Tibial nerve (tissue), 4 donors: Measurements from ENCODE around the gene SLC38A1. TPM values are rescaled to one million over a fixed set of nuclear protein-coding genes. Genes with fewer than 3 reads are reported as not detected.

ENCODE experiments used
- DNase-seq, 2 donors: peaks; one replicate each; pipeline ENCODE4 v3.0.0-alpha.2; 2019; ENCODE audit warnings: low spot score in 2 of 2
- H3K27ac ChIP-seq, 4 donors: fragments of 200-600 bp; sonication (generic) in 3 of 4; one replicate each; pipeline ENCODE4 v1.5.1; 2017 to 2019; ENCODE audit warnings: mild to moderate bottlenecking in 1 of 4
- H3K27me3 ChIP-seq, 2 donors: fragments of 200-600 bp; sonication (generic) in 1 of 2; one replicate each; pipeline versions ENCODE4 v1.5.1 to v1.6.0; 2017 to 2019
- H3K36me3 ChIP-seq, 3 donors: fragments of 200-600 bp; sonication (generic); one replicate each; pipeline ENCODE4 v1.5.1; 2018 to 2019
- H3K4me1 ChIP-seq, 4 donors: fragments of 200-600 bp; sonication (generic) in 3 of 4; one replicate each; pipeline ENCODE4 v1.5.1; 2017 to 2019
- H3K4me3 ChIP-seq, 4 donors: fragments of 200-600 bp; sonication (generic) in 3 of 4; one replicate each; pipeline ENCODE4 v1.5.1; 2017 to 2019; ENCODE audit warnings: mild to moderate bottlenecking in 1 of 4, moderate library complexity in 1 of 4
- H3K9me3 ChIP-seq, 4 donors: fragments of 200-600 bp; sonication (generic) in 3 of 4; one replicate each; pipeline ENCODE4 v1.5.1; 2017 to 2019
- EP300 ChIP-seq, 2 donors: sonication (generic); formaldehyde crosslinking; IDR thresholded peaks; one replicate each; pipeline ENCODE4 v1.6.1; 2017; ENCODE audit warnings: antibody characterized with exemption in 2 of 2, mild to moderate bottlenecking in 1 of 2
- POLR2A ChIP-seq, 2 donors: fragments of 450-650 bp; IDR thresholded peaks; one replicate each; pipeline ENCODE4 v1.6.1; 2017; ENCODE audit warnings: antibody characterized with exemption in 2 of 2, mild to moderate bottlenecking in 2 of 2, moderate library complexity in 2 of 2
- WGBS, 2 donors: methylation state at CpG; one replicate each; pipeline ENCODE4 v1.1.5; 2018; 5-methylcytosine and 5-hydroxymethylcytosine counted together
- total RNA-seq, 4 donors: library from RNA; depleted of rRNA; stranded (reverse); fragments of >200 nt; gene quantifications; one replicate each; pipeline ENCODE4 v1.1.0, GENCODE V29; 2016
- TF ChIP-seq, protein P1 (sequence below), 5 experiments: fragments of 200-600 bp in 3 of 5; fragments of 450-650 bp in 2 of 5; sonication (generic) in 3 of 5; IDR thresholded peaks; one replicate each; pipeline ENCODE4 v1.5.1; 2016 to 2019; ENCODE audit warnings: antibody characterized with exemption in 5 of 5, mild to moderate bottlenecking in 3 of 5, moderate library complexity in 2 of 5

The SLC38A1 gene
- total RNA-seq, 4 donors from 2014 or later: 7.0 to 11.8 (median 9.5) TPM

DNA sequence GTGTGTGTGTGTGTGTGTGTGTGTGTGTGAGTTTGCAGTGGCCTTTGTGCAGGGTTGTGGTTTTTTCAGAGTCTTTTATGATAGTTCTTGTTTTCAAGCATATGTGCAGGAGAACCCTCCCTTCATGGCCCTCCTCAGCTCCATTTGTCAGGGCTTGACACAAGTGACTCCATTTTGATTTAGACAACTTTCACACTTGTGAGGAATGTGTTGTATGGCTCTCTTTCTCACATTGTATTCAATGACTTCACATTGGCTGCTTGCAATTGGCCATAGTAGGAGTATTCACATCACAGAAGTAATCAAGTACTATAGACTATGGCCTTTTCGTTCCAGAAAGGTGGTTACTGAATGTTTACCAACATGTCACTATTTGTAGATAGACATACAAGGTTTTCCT lies 133.1 kb downstream of the SLC38A1 start:
- H3K9me3 ChIP-seq: no peaks in the 10 kb centered on the region
- no peaks in the 10 kb centered on the region for H3K36me3 ChIP-seq
- H3K27ac ChIP-seq: no peak overlapping the region
- no peak for TF ChIP-seq EP300 (IDR thresholded peaks at IDR 0.05)
- TF ChIP-seq POLR2A (IDR thresholded peaks at IDR 0.05): no peak
- TF ChIP-seq, protein P1, sequence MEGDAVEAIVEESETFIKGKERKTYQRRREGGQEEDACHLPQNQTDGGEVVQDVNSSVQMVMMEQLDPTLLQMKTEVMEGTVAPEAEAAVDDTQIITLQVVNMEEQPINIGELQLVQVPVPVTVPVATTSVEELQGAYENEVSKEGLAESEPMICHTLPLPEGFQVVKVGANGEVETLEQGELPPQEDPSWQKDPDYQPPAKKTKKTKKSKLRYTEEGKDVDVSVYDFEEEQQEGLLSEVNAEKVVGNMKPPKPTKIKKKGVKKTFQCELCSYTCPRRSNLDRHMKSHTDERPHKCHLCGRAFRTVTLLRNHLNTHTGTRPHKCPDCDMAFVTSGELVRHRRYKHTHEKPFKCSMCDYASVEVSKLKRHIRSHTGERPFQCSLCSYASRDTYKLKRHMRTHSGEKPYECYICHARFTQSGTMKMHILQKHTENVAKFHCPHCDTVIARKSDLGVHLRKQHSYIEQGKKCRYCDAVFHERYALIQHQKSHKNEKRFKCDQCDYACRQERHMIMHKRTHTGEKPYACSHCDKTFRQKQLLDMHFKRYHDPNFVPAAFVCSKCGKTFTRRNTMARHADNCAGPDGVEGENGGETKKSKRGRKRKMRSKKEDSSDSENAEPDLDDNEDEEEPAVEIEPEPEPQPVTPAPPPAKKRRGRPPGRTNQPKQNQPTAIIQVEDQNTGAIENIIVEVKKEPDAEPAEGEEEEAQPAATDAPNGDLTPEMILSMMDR (IDR thresholded peaks at IDR 0.05): no peak
- 96 to 100% methylated on average over 1 of the region's 1 CpG for WGBS, 2 donors
- no peaks in the 10 kb centered on the region for H3K4me1 ChIP-seq
- no peak for DNase-seq
- no peak overlapping the region for H3K4me3 ChIP-seq
- H3K27me3 ChIP-seq: no peaks in the 10 kb centered on the region

DNA sequence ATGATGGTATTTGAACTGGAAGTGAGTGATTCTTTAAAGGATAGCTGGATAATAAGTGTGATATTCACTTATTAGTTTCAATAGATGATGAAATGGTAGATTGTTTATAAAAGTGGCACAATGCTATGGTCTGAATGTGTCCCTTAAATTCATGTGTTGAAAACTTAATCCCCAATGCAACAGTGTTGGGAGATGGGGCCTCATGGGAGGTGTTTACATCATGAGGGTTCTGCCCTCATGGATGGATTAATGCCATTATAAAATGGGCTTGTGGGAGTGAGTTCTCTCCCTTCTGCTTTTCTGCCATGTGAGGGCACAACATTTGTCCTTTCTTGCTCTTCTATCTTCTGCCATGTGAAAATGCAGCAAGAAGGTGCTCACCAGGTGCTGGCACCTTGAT lies 134.0 kb downstream of the SLC38A1 start:
- Histone ChIP-seq H3K27me3 (no peaks in the 10 kb centered on the region), H3K4me1 (no peaks in the 10 kb centered on the region), H3K36me3 (no peaks in the 10 kb centered on the region), H3K27ac (no peak overlapping the region), H3K9me3 (no peaks in the 10 kb centered on the region), H3K4me3 (no peak overlapping the region)
- no peak for DNase-seq
- TF ChIP-seq EP300 (IDR thresholded peaks at IDR 0.05) (no peak), POLR2A (IDR thresholded peaks at IDR 0.05) (no peak)
- TF ChIP-seq, protein P1 (IDR thresholded peaks at IDR 0.05): no peak

DNA sequence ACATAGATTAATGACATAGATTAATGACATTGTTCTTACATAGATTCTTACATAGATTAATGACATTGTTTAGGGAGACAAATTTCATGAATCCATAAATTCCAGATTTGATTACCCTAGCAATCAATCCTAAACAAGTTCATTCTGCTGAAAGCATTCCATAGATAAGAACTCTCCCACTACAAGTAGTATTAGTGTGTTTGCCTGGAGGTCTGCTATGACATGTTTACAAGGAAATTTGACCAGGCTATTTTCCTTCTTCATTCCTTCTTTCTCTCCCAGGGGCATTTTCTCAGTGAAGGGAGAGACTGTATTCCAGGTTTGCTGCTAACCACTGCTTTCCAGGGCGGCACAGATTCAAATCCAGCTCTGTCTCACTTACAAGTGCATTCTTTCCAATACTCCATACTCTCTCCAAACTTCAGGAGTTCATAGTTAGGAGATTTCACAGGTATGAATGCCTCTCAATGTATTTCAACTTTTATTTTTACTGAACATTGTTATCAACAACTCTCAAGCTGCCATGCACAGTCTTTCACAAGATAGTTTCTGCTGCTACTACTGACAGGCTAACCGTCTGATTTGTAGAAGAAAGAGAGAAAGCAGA lies 134.5 kb downstream of the SLC38A1 start:
- Histone ChIP-seq H3K4me1 (no peaks in the 10 kb centered on the region), H3K27me3 (no peaks in the 10 kb centered on the region), H3K9me3 (no peaks in the 10 kb centered on the region), H3K27ac (no peak overlapping the region), H3K4me3 (no peak overlapping the region), H3K36me3 (no peaks in the 10 kb centered on the region)
- no peak for TF ChIP-seq POLR2A (IDR thresholded peaks at IDR 0.05)
- TF ChIP-seq EP300 (IDR thresholded peaks at IDR 0.05): no peak
- TF ChIP-seq, protein P1 (IDR thresholded peaks at IDR 0.05): no peak
- 77 to 79% methylated on average over 2 of the region's 2 CpGs for WGBS, 2 donors
- DNase-seq: no peak

DNA sequence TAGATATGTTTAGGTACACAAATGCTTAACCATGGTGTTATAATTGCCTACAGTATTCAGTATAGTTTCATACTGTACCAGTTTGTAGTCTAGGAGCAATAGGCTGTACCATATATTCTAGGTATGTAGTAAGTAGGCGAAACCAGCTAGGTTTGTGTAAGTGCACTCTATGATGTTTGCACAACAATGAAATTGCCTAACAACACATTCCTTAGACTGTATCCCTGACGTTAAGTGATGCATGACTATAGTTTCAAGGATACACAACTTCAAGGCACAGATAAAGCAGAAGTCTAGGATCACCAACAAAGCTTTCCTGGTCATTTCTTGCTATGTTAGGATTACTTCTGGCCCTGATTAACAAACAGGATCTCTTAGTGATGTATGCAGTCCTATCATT lies 135.1 kb downstream of the SLC38A1 start:
- H3K4me1 ChIP-seq: no peaks in the 10 kb centered on the region
- H3K4me3 ChIP-seq: no peak overlapping the region
- H3K36me3 ChIP-seq: no peaks in the 10 kb centered on the region
- 64 to 85% methylated on average over 2 of the region's 2 CpGs for WGBS, 2 donors
- no peak for DNase-seq
- H3K27ac ChIP-seq: no peak overlapping the region
- no peaks in the 10 kb centered on the region for H3K9me3 ChIP-seq
- no peaks in the 10 kb centered on the region for H3K27me3 ChIP-seq
- TF ChIP-seq, protein P1 (IDR thresholded peaks at IDR 0.05): no peak
- no peak for TF ChIP-seq EP300 (IDR thresholded peaks at IDR 0.05)
- TF ChIP-seq POLR2A (IDR thresholded peaks at IDR 0.05): no peak

Other genes with a start within 250 kb of the SLC38A1 start
- gene SLC38A2, start 103.7 kb upstream of the SLC38A1 start, total RNA-seq: 100 to 1,000 TPM; 368 to 440 (median 381) TPM